Keratinocyte (primary cell): ENCODE measurements around the gene MON2. TPM values are rescaled to one million over a fixed set of nuclear protein-coding genes. Genes with fewer than 3 reads are reported as not detected.
A peak's percentile ranks its signal among the peaks of the same experiment; 100 is the strongest.

Experiments
- DNase-seq: peaks from one replicate; pipeline ENCODE4 v3.0.0-alpha.2; 2011; ENCODE audit warnings: low read depth, missing footprints, low spot score
- FAIRE-seq: peaks from 2 replicates; lab custom pipeline; 2011; peaks lifted over from hg19 to GRCh38; lab: Jason Lieb, UNC
- H2AFZ ChIP-seq: 2 replicates; pipeline ENCODE4 v1.6.0; 2012; ENCODE audit warnings: low read length, control low read depth, inconsistent platforms; ENCODE audit not compliant: control insufficient read depth
- H3K27ac ChIP-seq: 2 replicates; pipeline ENCODE4 v1.5.1; 2011; ENCODE audit warnings: low read length; ENCODE audit not compliant: control insufficient read depth, insufficient read depth
- H3K27me3 ChIP-seq: 3 replicates; pipeline ENCODE4 v1.6.0; 2011; ENCODE audit warnings: low read length; ENCODE audit not compliant: control insufficient read depth, insufficient read depth; ENCODE audit errors: extremely low read depth
- H3K36me3 ChIP-seq, 2 experiments: 2 replicates in 1 of 2; 3 replicates in 1 of 2; pipeline ENCODE4 v1.5.1; 2011; ENCODE audit warnings: low read length in 2 of 2, mild to moderate bottlenecking in 1 of 2; ENCODE audit not compliant: control insufficient read depth in 2 of 2, insufficient read depth in 2 of 2; ENCODE audit errors: extremely low read depth in 1 of 2
- H3K4me1 ChIP-seq: 3 replicates; pipeline ENCODE4 v1.5.1; 2011; ENCODE audit warnings: low read length; ENCODE audit not compliant: control insufficient read depth, insufficient read depth; ENCODE audit errors: extremely low read depth
- H3K4me2 ChIP-seq: 3 replicates; pipeline ENCODE4 v1.6.0; 2011; ENCODE audit warnings: low read depth, low read length; ENCODE audit not compliant: control insufficient read depth, insufficient read depth; ENCODE audit errors: extremely low read depth
- H3K4me3 ChIP-seq, 3 experiments: fragments of 200-600 bp in 1 of 3; sonication (generic) in 1 of 3; 2 replicates in 2 of 3; 3 replicates in 1 of 3; pipeline ENCODE4 v1.5.1; 2011 to 2016; ENCODE audit warnings: low read length in 3 of 3, mild to moderate bottlenecking in 3 of 3, control low read depth in 2 of 3, inconsistent platforms in 1 of 3, low read depth in 1 of 3, mixed read lengths in 1 of 3, mixed run types in 1 of 3, moderate library complexity in 1 of 3; ENCODE audit not compliant: control insufficient read depth in 2 of 3, insufficient read depth in 2 of 3; ENCODE audit errors: extremely low read depth in 1 of 3
- H3K79me2 ChIP-seq: 2 replicates; pipeline ENCODE4 v1.6.0; 2012; ENCODE audit warnings: low read length; ENCODE audit not compliant: control insufficient read depth, insufficient read depth
- H3K9ac ChIP-seq: 3 replicates; pipeline ENCODE4 v1.6.0; 2011; ENCODE audit warnings: low read length; ENCODE audit not compliant: control insufficient read depth, insufficient read depth; ENCODE audit errors: extremely low read depth
- H3K9me1 ChIP-seq: 3 replicates; pipeline ENCODE4 v1.6.0; 2011; ENCODE audit warnings: low read length; ENCODE audit not compliant: control insufficient read depth, insufficient read depth; ENCODE audit errors: extremely low read depth
- H3K9me3 ChIP-seq: 2 replicates; pipeline ENCODE4 v1.5.1; 2012; ENCODE audit warnings: low read depth, low read length; ENCODE audit not compliant: control insufficient read depth
- H4K20me1 ChIP-seq: 3 replicates; pipeline ENCODE4 v1.6.0; 2011; ENCODE audit warnings: low read length; ENCODE audit not compliant: control insufficient read depth, insufficient read depth; ENCODE audit errors: extremely low read depth
- EZH2 ChIP-seq: IDR thresholded peaks from one replicate; pipeline ENCODE4 v1.6.1; 2012; ENCODE audit warnings: inconsistent platforms, mild to moderate bottlenecking, low read length, moderate library complexity
- dilution Hi-C: fragments of 300-500 bp; cut with MboI; formaldehyde crosslinking; loops from one replicate; pipeline ENCODE4 v1.7.0; 2020; ENCODE audit warnings: low sequenced_read_pairs; ENCODE audit not compliant: extremely low pct_ligation_motif_present
- polyA plus RNA-seq, 5 experiments: library from polyadenylated mRNA; depleted of rRNA in 3 of 5; stranded (reverse) in 3 of 5; stranded (forward) in 1 of 5; unstranded in 1 of 5; fragments of >200 nt; gene quantifications; 1 replicate in 1 of 5; 2 replicates in 3 of 5; 3 replicates in 1 of 5; pipeline versions ENCODE4 v1.2.1 to v1.2.3, GENCODE V29; 2011 to 2012; ENCODE audit warnings: missing spikeins in 2 of 5, low read depth in 1 of 5, low replicate concordance in 1 of 5
- TF ChIP-seq, protein P1 (sequence below), 3 experiments: IDR thresholded peaks in 1 of 3; conservative IDR thresholded peaks in 1 of 3; optimal IDR thresholded peaks in 1 of 3; 2 replicates in 2 of 3; 3 replicates in 1 of 3; pipeline versions ENCODE3 to v1.5.1; 2011; ENCODE audit warnings: low read length in 3 of 3, mild to moderate bottlenecking in 3 of 3, moderate library complexity in 2 of 3, control low read depth in 1 of 3, inconsistent platforms in 1 of 3; ENCODE audit not compliant: insufficient read depth in 2 of 3; ENCODE audit errors: extremely low read depth in 1 of 3

The MON2 gene
- polyA plus RNA-seq, 1 donor (not counting 4 experiments of a cell fraction or from before 2014, with no cell fraction given), result 18.5 TPM

DNA sequence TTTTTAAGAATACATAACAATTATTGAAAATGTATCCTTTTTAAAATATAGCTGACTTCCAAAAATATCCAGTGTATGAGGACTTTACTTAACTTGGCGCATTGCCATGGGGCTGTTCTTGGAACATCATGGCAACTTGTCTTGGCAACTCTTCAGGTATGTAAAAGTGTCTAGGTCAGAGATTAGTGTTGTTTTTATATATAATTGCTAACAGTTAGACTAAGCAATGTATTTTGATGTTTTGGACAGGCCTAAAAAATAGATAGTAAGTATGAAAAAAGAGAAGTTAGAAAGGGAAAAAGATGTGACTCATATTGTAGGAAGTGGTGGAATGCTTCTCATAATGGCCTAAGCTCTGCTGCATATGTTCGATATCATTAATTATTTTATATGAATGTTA, 70.9 kb downstream of the MON2 start:
- H3K27me3 ChIP-seq, result no peaks in the 10 kb centered on the region
- H4K20me1 ChIP-seq, result no peaks in the 10 kb centered on the region
- no peak overlapping the region for H2AFZ ChIP-seq
- no peaks in the 10 kb centered on the region for H3K9me1 ChIP-seq
- H3K4me3 ChIP-seq, result no peak overlapping the region
- H3K36me3 ChIP-seq, result peaks cover 3 to 5% of the 10 kb centered on the region in 2 experiments
- H3K4me2 ChIP-seq, result no peak overlapping the region
- DNase-seq (peak; percentile 11), FAIRE-seq (no peak)
- no peaks in the 10 kb centered on the region for H3K79me2 ChIP-seq
- H3K27ac ChIP-seq, result no peak overlapping the region
- dilution Hi-C loops, result no loop called here
- TF ChIP-seq, protein P1, sequence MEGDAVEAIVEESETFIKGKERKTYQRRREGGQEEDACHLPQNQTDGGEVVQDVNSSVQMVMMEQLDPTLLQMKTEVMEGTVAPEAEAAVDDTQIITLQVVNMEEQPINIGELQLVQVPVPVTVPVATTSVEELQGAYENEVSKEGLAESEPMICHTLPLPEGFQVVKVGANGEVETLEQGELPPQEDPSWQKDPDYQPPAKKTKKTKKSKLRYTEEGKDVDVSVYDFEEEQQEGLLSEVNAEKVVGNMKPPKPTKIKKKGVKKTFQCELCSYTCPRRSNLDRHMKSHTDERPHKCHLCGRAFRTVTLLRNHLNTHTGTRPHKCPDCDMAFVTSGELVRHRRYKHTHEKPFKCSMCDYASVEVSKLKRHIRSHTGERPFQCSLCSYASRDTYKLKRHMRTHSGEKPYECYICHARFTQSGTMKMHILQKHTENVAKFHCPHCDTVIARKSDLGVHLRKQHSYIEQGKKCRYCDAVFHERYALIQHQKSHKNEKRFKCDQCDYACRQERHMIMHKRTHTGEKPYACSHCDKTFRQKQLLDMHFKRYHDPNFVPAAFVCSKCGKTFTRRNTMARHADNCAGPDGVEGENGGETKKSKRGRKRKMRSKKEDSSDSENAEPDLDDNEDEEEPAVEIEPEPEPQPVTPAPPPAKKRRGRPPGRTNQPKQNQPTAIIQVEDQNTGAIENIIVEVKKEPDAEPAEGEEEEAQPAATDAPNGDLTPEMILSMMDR (optimal IDR thresholded peaks at IDR 0.05 in 1 of 3, IDR thresholded peaks at IDR 0.05 in 1 of 3, conservative IDR thresholded peaks at IDR 0.05 in 1 of 3; ENCODE audit: extremely low read depth in 1 of 3, insufficient read depth in 2 of 3, low read length in 3 of 3), result no peak
- TF ChIP-seq EZH2, result no peak
- H3K9me3 ChIP-seq, result no peaks in the 10 kb centered on the region
- no peak overlapping the region for H3K9ac ChIP-seq
- H3K4me1 ChIP-seq, result no peaks in the 10 kb centered on the region

DNA sequence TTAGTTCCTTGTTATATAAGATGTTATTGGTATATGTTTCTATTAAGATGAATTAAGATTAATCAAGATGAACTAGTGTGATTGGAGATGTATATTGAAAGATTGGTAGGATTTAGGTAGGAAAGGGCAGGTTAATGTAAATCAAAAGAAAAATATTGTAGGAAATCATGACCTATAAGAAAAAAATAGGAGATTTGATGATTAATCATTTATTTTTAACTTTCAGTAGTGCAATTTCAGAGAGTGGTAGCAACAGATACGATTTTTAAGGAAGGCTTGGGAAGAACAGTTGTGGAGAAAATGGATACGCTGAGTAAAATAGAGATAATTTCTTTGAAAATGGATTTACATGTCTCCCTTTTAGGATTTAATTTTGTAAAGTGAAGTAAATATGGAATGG, 73.7 kb downstream of the MON2 start:
- no peak overlapping the region for H3K9ac ChIP-seq
- H3K9me3 ChIP-seq, result no peaks in the 10 kb centered on the region
- H3K79me2 ChIP-seq, result no peaks in the 10 kb centered on the region
- H3K4me1 ChIP-seq, result no peaks in the 10 kb centered on the region
- DNase-seq (no peak), FAIRE-seq (no peak)
- H3K36me3 ChIP-seq, result peaks cover 2 to 8% of the 10 kb centered on the region in 2 experiments
- no peak overlapping the region for H3K27ac ChIP-seq
- H3K27me3 ChIP-seq, result no peaks in the 10 kb centered on the region
- H3K9me1 ChIP-seq, result no peaks in the 10 kb centered on the region
- no peaks in the 10 kb centered on the region for H4K20me1 ChIP-seq
- H3K4me2 ChIP-seq, result no peak overlapping the region
- dilution Hi-C loops, result no loop called here
- no peak overlapping the region for H2AFZ ChIP-seq
- no peak for TF ChIP-seq EZH2
- TF ChIP-seq, protein P1 (optimal IDR thresholded peaks at IDR 0.05 in 1 of 3, IDR thresholded peaks at IDR 0.05 in 1 of 3, conservative IDR thresholded peaks at IDR 0.05 in 1 of 3; ENCODE audit: extremely low read depth in 1 of 3, insufficient read depth in 2 of 3, low read length in 3 of 3), result no peak
- H3K4me3 ChIP-seq, result no peak overlapping the region
